Nephron (organoid): Measurements from ENCODE around the gene MGRN1.

Experiments used
- H3K27ac Mint-ChIP-seq, 3 experiments: 2 replicates each; pipeline ENCODE4 v1.8.0; 2020; ENCODE audit warnings: mixed read lengths in 3 of 3, mild to moderate bottlenecking in 2 of 3, moderate library complexity in 1 of 3
- H3K27me3 Mint-ChIP-seq: 2 replicates; pipeline ENCODE4 v1.8.0; 2021; ENCODE audit warnings: low read depth, mild to moderate bottlenecking, moderate library complexity, mixed read lengths
- H3K36me3 Mint-ChIP-seq: 2 replicates; pipeline ENCODE4 v1.8.0; 2020; ENCODE audit warnings: low read depth, mixed read lengths
- H3K4me1 Mint-ChIP-seq: 2 replicates; pipeline ENCODE4 v1.8.0; 2020; ENCODE audit warnings: mixed read lengths
- H3K4me3 Mint-ChIP-seq, 3 experiments: 2 replicates each; pipeline ENCODE4 v1.8.0; 2020; ENCODE audit warnings: mild to moderate bottlenecking in 3 of 3, mixed read lengths in 3 of 3, moderate library complexity in 2 of 3
- H3K9me3 Mint-ChIP-seq: 2 replicates; pipeline ENCODE4 v1.8.0; 2020; ENCODE audit warnings: mixed read lengths
- TF ChIP-seq, protein P1 (sequence below), 3 experiments: fragments of 200-600 bp; sonication (generic); IDR thresholded peaks; one replicate each; pipeline ENCODE4 v1.5.0; 2021; ENCODE audit warnings: antibody characterized with exemption in 3 of 3; ENCODE audit not compliant: unreplicated experiment in 3 of 3

The MGRN1 gene

DNA sequence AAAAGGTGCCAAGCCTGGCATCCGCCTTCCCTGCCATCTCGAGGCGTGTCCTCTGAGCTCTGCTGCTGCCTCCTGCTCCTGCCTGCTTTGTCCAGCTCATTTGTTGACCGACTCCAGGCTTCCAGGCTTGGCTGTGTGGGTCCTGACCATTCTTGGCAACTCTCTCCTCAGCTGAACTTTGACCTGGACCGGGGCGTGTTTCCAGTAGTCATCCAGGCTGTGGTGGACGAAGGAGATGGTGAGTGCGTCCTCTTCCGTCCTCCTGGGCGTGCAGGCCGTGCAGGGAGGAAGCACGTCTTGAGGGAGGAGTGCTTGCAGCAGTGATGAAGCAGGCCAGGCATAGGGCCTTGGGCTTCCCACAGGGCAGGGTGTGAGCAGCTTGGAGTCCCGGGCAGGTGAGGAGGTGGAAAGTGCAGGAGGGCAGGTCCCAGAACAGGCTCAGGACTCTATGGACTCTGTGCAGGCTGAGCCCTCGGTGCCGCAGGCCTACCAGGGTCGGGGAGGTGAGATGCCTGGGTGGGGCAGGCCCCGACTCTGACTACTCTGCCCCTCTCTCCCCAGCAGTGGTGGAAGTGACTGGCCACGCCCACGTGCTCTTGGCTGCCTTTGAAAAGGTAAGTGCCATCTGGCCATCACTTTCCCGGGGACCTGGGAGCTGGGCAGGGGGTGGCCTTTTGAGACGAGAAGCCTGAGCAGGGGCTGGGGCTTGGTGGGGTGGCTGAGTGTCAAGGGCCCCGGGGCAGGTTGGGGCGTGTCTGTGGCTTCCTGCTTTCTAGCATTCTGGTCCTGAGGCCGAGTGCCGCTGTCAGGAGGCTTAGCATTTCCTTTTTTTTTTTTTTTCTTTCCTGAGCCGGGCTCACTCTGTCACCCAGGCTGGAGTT lies 40.2 kb downstream of the MGRN1 start:
- Mint-ChIP-seq H3K4me1 (peaks cover 4% of the 10 kb centered on the region), H3K27me3 (no peaks in the 10 kb centered on the region), H3K27ac (peak overlapping the region in 1 of 3 experiments; percentile 44), H3K9me3 (no peaks in the 10 kb centered on the region), H3K36me3 (peaks cover 21% of the 10 kb centered on the region), H3K4me3 (no peak overlapping the region)
- TF ChIP-seq, protein P1, sequence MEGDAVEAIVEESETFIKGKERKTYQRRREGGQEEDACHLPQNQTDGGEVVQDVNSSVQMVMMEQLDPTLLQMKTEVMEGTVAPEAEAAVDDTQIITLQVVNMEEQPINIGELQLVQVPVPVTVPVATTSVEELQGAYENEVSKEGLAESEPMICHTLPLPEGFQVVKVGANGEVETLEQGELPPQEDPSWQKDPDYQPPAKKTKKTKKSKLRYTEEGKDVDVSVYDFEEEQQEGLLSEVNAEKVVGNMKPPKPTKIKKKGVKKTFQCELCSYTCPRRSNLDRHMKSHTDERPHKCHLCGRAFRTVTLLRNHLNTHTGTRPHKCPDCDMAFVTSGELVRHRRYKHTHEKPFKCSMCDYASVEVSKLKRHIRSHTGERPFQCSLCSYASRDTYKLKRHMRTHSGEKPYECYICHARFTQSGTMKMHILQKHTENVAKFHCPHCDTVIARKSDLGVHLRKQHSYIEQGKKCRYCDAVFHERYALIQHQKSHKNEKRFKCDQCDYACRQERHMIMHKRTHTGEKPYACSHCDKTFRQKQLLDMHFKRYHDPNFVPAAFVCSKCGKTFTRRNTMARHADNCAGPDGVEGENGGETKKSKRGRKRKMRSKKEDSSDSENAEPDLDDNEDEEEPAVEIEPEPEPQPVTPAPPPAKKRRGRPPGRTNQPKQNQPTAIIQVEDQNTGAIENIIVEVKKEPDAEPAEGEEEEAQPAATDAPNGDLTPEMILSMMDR (IDR thresholded peaks at IDR 0.05; ENCODE audit: unreplicated experiment in 3 of 3): no peak

DNA sequence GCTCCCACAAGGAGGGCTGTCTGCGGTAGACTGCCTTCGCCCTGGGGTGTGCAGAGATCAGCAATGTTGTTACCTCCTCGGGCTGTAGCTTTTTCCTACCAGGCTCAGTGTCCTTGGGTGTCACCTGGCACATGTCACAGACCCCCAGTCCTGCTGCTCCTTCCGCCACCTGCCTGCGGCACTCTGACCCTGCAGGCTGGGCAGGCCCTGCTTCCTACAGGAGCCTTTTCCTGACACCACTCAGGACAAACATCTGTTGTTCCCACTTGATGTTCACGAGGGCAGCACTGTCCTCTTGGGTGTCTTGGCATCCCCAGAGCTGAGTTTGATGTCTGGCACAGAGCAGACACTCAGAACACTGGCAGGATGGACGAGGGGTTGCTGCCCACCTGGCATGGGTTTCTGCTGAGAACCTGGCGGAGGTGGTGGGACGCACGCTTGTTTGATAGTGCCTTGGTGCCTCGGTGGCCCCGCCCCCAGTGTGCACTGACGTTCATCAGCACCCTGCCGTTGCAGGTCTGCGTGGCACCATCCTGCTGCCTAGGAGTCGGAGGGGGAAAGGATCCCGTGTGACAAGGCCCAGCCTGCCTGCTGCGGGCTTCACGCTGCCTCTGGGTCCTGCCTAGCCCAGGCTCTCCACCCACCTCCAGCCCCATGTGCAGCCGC lies 42.0 kb downstream of the MGRN1 start:
- Mint-ChIP-seq H3K36me3 (peaks cover 21% of the 10 kb centered on the region), H3K27ac (no peak overlapping the region), H3K27me3 (no peaks in the 10 kb centered on the region), H3K4me3 (no peak overlapping the region), H3K9me3 (no peaks in the 10 kb centered on the region), H3K4me1 (peaks cover 4% of the 10 kb centered on the region)
- TF ChIP-seq, protein P1 (IDR thresholded peaks at IDR 0.05; ENCODE audit: unreplicated experiment in 3 of 3): no peak

DNA sequence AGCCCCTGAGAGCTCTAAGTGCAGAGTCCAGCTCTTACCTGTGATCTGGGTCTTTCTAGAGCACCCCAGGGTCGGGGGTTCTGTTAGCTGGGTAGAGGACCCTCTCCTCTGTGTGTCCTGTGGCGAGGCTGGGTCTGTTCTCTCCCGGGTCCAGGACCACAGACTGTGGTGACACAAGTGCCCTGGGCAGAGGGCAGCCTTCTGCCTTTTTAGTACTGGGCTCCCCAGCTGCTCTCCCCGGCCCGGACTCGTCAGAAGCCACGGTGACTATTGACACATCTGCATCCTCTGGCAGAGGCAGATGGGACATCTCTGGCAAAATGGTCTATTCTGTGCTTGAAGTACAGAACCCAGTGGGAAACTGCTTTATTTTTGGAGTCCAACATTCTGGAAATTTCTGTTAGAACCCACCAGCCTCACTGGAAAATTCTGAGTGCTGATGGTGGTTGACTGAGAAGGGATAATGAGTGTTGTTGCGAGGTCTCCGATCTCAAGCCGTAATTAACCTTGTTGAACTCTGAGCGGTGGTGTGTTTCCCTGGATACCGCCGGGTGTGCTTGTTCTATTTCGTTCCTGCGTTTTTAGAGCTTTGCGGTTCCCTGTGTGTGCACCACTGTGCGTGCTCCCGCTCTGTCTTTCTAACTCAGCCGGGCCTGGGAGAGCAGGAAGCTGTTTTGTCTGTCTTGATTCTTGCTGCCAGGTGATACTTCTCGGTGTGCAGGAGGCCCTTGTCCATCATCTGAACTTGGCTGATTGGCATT lies 42.8 kb downstream of the MGRN1 start:
- Mint-ChIP-seq H3K36me3 (peaks cover 21% of the 10 kb centered on the region), H3K27ac (peak overlapping the region in 1 of 3 experiments; percentile 49), H3K27me3 (no peaks in the 10 kb centered on the region), H3K4me3 (no peak overlapping the region), H3K9me3 (no peaks in the 10 kb centered on the region), H3K4me1 (peaks cover 4% of the 10 kb centered on the region)
- TF ChIP-seq, protein P1 (IDR thresholded peaks at IDR 0.05; ENCODE audit: unreplicated experiment in 3 of 3): no peak

DNA sequence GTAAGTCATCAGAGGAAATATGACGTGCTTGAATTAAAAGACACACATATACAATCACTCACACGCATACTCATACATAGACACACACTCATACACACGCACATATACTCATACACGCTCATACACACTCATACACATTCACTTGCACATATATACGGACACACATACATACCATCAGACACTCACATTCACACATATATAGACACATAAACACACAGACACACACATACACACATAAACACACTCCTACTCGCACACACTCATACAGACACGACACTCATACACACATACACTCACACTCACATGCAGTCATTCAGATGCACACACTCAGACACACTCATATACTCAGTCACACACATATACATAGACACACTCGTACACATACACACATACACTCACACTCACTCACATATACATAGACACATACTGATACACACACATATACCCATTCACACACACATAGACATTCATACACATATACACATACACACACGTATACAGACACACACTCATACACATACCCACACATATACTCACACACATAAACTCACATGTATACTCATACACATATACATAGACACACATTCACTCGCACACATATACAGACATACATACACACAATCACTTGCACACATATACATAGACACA lies 43.8 kb downstream of the MGRN1 start:
- Mint-ChIP-seq H3K27ac (no peak overlapping the region), H3K4me3 (no peak overlapping the region), H3K9me3 (no peaks in the 10 kb centered on the region), H3K36me3 (peaks cover 20% of the 10 kb centered on the region), H3K27me3 (no peaks in the 10 kb centered on the region), H3K4me1 (peaks cover 2% of the 10 kb centered on the region)
- TF ChIP-seq, protein P1 (IDR thresholded peaks at IDR 0.05; ENCODE audit: unreplicated experiment in 3 of 3): no peak

DNA sequence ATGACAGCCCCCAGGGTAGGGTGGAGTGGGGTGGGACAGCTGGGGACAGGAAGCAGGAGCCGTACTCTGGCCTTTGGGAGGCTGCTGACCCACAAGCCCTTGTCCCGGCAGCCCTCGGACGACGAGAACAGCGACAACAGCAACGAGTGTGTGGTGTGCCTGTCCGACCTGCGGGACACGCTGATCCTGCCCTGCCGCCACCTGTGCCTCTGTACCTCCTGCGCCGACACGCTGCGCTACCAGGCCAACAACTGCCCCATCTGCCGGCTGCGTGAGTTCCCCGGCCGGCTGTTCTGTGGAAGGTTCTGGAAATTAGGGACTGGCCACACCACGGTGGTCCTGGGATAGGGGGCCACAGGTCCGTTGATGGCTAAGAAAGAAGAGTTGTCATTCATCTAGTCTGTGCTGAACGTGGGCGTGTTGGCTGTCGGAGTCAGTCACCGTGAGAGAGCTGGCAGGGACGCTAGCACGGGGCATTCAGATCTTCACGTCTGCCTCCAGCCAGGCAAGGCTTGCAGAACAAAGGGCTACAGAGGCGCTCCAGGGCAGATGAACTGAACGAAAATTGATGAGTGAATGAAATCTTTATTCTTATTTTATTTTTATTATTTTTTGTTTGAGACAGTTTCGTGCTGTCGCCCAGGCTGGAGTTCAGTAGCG lies 48.9 kb downstream of the MGRN1 start:
- TF ChIP-seq, protein P1 (IDR thresholded peaks at IDR 0.05; ENCODE audit: unreplicated experiment in 3 of 3): no peak
- H3K27ac Mint-ChIP-seq: peak overlapping the region in 1 of 3 experiments; percentile 44
- peaks cover 4% of the 10 kb centered on the region for H3K4me1 Mint-ChIP-seq
- H3K36me3 Mint-ChIP-seq: peaks cover 9% of the 10 kb centered on the region
- no peak overlapping the region for H3K4me3 Mint-ChIP-seq
- no peaks in the 10 kb centered on the region for H3K27me3 Mint-ChIP-seq
- H3K9me3 Mint-ChIP-seq: no peaks in the 10 kb centered on the region
